Pulmonary artery endothelial cell (primary cell): Measurements from ENCODE around the gene SLC9A3. TPM values are rescaled to one million over a fixed set of nuclear protein-coding genes. Genes with fewer than 3 reads are reported as not detected.

ENCODE experiments used
- DNase-seq: peaks from one replicate; pipeline ENCODE4 v3.0.0-alpha.2; 2011; ENCODE audit warnings: low read depth, low spot score
- total RNA-seq: library from RNA; depleted of rRNA; stranded (reverse); fragments of >200 nt; gene quantifications from 2 replicates; pipeline ENCODE4 v1.2.3, GENCODE V29; 2014

The SLC9A3 gene
- total RNA-seq, 1 donor from 2014 or later: 0.92 TPM

GRCh38 chr5:432201-432927 is 91.9 kb downstream of the SLC9A3 start:
- no peak for DNase-seq

- DNase-seq: no peak
These were observed 92.6 kb downstream of the SLC9A3 start for GRCh38 chr5:431711-432050.

GRCh38 chr5:431001-431710 is 93.1 kb downstream of the SLC9A3 start:
- no peak for DNase-seq

GRCh38 chr5:430214-430925 is 93.9 kb downstream of the SLC9A3 start:
- DNase-seq: no peak

- DNase-seq: no peak
These were observed 94.6 kb downstream of the SLC9A3 start for GRCh38 chr5:429453-430188.

- DNase-seq: no peak
These were observed 95.3 kb downstream of the SLC9A3 start for GRCh38 chr5:428754-429452.

GRCh38 chr5:428219-428618 is 96.0 kb downstream of the SLC9A3 start:
- DNase-seq: no peak

GRCh38 chr5:427415-428087 is 96.7 kb downstream of the SLC9A3 start:
- DNase-seq: no peak

GRCh38 chr5:426392-426976 is 97.8 kb downstream of the SLC9A3 start:
- no peak for DNase-seq

GRCh38 chr5:425714-426113 is 98.5 kb downstream of the SLC9A3 start:
- DNase-seq: no peak

- no peak for DNase-seq
These were observed 99.7 kb downstream of the SLC9A3 start for GRCh38 chr5:424301-425110.

- DNase-seq: no peak
These were observed 100.5 kb downstream of the SLC9A3 start for GRCh38 chr5:423626-424261.

GRCh38 chr5:423233-423565 is 101.0 kb downstream of the SLC9A3 start:
- no peak for DNase-seq

- DNase-seq: no peak
These were observed 101.7 kb downstream of the SLC9A3 start for GRCh38 chr5:422323-423232.

- no peak for DNase-seq
These were observed 102.3 kb downstream of the SLC9A3 start for GRCh38 chr5:421901-422300.

- no peak for DNase-seq
These were observed 102.9 kb downstream of the SLC9A3 start for GRCh38 chr5:421287-421880.

GRCh38 chr5:420632-421286 is 103.5 kb downstream of the SLC9A3 start:
- no peak for DNase-seq
